ENCODE measurements around the gene TACC3.

- TF ChIP-seq CTCF (IDR thresholded peaks at IDR 0.05) = no peak
- no peak for TF ChIP-seq ATF3 (CRISPR knock-in tag; conservative IDR thresholded peaks at IDR 0.05)
- no peak for TF ChIP-seq FOXP4 (CRISPR knock-in tag; IDR thresholded peaks at IDR 0.05)
- no peak for TF ChIP-seq MAX (CRISPR knock-in tag; IDR thresholded peaks at IDR 0.05)
- TF ChIP-seq STAT6 (CRISPR knock-in tag; conservative IDR thresholded peaks at IDR 0.05; ENCODE audit: low read depth) = no peak
- TF ChIP-seq FOXJ3 (CRISPR knock-in tag; IDR thresholded peaks at IDR 0.05; ENCODE audit: borderline replicate concordance) = no peak
- TF ChIP-seq NFYB (CRISPR knock-in tag; conservative IDR thresholded peaks at IDR 0.05; ENCODE audit: low read depth) = no peak
- 0 out of 2 replicates have a peak, but pooled peaks have one; percentile 32 for TF ChIP-seq IRF1 (CRISPR knock-in tag; IDR thresholded peaks at IDR 0.05)
- peak; percentile 78 for TF ChIP-seq ZNF263 (CRISPR knock-in tag; IDR thresholded peaks at IDR 0.05; ENCODE audit: low read depth)
Observed at GRCh38 chr4:1792158-1792831, 71.0 kb downstream of the TACC3 start.

Data from WTC11 (cell line).